Measurements from ENCODE around the gene ARMH1.
"Not testable (repeated sequence)": the region's sequence is repeated elsewhere in the genome, so short reads cannot be mapped to it uniquely, and the experiment has no call there.

Gene ARMH1

DNA sequence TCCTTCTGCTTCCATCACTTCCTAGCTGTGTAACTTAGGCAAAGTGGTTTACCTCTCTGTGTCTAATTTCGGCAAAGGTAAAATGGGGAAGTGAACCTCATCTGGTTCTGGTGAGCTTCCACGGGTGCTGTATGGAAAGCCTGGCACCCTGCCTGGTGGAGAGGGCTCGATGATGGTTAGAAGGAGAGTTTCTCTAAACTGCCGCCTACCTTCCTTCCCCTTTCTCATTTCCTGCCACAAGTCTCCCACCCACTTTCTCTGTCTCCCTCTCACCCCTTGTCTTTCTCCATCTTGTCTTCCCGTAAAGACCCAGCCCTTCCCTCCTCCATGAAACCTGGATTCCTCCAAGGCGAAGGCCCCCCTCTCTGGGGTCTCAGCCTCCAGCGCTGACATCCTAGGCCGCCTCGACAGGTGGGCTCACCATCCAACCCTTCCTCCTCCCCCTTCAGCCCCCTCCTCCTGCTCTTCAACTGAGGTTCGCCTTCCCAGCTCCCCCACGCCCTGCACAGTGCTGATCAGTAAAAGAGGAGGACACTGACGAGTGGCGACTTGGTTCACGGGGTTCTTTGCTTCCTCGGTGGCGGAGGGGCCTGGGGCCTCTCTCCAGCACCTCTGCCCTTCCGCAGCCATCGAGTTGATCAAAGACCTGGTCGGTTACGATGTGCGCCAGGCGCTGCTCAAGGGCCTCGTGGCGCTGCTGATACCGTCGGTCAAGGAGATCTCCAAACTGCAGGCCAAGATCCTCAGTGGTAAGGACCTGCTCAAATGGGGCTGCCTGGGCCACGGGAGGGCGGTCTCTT is 49.2 kb downstream of the ARMH1 start:
- DNase-seq = no peak

DNA sequence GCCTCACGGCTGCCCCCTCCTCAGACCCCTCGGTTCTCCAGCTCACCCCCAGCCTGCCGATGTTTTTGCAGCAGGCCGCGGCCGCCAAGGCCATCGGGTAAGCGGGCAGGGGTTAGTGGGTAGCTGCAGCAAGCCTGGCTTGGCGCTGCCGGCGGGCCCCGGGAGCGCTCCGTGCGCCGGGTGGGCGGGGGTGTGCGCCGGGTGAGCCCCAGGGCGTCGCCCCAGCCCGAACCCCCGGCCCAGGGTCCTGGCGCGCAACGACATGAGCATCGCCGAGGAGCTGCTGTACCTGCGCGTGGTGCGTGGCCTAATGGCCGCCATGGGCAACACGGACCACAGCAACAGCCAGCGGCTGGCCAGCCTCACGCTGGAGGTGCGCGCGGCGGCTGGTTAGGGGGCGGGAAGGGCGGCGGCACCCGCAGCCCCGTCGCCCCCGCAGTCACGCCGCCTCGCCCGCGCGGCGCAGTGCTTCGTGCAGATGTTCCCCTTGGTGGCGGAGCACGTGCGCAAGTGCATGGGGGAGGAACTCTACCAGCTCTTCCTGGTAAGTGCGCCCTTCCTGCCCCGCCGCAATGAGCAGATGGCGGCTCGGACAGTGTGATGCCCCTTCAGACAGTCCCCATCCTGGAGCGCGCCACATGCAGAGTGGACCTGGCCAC is 49.9 kb downstream of the ARMH1 start:
- no peak for DNase-seq

DNA sequence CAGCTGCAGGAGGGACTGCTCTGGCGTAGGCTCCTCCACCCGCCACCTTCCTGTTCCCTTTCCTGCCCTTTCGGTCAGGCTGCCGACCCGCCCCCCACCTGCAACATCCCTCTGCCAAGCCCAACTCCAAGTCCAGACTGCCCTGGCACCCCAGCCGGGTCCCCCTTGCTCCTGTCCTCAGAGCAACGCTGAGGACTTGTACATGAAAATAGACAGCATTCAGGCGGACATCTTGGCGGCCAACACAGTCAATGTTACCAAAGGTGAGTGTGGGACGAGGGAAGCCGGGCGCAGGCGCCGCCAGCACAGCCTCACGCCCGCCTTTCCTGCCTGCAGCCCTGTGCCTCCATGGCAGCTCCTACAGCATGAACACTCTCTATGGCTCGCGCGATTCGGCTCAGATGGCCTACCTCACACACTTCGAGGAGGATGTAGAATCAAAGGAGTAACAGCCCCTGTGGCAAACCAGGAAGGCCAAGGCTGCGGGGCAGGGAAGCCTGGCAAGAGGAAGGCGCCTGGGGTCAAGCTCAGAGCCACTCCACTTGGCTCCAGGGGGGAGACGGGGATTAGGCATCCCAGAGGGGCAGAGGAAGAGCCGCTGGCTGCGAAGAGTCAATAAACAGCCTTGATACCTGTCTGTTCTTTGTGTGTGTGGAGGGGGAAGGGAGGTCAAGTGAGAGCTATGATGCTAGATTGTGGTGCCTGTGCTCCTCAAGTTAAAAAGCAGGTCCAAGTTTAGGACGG is 50.6 kb downstream of the ARMH1 start:
- DNase-seq = no peak

DNA sequence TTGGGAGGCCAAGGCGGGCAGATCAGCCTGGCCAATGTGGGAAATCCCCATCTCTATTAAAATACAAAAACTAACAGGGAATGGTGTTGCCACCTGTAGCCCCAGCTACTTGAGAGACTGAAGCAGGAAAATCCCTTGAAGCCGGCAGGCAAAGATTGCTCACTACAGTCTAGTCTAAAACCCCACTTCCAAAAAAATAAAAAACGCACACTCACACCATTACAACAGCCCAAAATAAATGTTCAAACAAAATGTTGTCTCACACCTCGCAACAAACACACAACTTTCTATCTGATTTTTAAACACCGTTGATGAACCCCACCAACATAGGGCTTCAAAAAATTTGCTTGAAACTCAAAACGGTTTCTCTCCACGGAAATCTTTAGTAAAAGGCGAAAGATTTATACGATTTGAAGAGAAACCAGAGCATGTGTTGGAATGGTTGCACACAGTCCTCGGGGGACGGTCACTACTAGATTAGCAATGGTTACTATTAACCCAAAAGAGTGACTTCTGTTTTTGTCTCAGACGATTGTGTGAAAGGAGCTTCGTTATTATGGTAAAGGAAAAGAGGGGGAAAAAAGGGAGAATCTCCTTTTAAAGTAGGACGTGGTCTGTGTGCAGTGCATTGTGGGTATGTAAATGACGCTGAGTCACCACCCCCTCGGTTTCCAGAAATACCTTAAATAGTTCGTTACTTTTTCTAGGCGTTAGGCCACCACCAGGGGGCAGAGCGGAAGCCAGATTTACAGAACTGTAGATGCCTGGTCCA is 56.4 kb downstream of the ARMH1 start, which contains the start of gene RNU5D-1:
RNU5D-1 (minus strand) TSS at position 430 of the 772 bp plus-strand sequence.
- DNase-seq = peak; percentile 88

DNA sequence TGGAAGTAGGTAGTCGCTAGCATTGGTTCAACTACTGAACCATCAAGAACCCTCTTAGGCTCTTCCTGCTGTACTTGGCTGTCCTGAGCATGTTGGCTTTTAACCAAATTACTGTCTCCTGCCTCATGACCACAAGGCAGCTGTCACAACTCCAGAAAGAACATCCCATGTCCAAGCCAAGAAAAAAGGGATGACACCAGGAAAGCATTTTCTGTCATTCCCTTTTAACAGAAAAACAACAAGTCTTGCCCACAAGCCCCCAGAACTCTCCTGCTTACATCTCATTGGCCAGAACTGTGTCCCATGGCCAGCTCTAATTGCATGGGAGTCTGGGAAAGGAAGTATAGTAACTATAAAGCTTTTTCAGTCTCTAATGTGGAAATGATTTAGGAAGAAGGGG is 58.9 kb downstream of the ARMH1 start:
- DNase-seq = no peak

DNA sequence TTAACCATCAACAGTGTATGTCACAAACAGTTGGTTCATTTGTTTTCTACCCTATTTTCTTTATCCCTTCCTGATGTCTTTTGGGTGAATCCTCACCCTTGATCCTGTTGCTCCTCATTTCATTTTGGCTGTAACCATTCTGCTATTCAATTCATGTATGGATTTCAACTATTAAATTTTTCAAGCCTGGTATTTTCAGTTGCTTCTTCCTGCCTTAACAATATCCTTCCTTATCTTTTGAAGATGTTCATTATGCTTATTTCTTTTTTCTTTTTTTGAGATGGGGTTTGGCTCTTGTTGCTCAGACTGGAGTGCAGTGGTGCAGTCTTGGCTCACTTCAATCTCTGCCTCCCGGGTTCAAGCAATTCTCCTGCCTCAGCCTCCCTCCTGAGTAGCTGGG is 59.3 kb downstream of the ARMH1 start:
- no peak for DNase-seq

DNA sequence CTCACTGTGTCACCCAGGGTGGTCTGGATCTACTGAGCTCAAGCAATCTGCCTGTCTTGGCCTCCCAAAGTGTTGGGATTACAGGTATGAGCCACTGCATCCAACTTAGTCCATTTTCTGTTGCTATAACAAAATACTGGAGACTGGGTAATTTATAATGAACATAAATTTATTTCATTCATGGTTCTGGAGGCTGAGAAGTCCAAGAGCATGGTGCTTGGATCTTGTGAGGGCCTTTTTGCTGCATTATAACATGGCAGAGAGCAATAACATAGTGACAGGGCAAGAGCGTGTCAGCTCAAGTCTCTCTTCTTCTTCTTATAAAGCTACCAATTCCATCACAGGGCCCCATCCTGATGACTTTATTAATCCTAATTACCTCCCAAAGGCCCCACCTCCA is 61.5 kb downstream of the ARMH1 start:
- no peak for DNase-seq

DNA sequence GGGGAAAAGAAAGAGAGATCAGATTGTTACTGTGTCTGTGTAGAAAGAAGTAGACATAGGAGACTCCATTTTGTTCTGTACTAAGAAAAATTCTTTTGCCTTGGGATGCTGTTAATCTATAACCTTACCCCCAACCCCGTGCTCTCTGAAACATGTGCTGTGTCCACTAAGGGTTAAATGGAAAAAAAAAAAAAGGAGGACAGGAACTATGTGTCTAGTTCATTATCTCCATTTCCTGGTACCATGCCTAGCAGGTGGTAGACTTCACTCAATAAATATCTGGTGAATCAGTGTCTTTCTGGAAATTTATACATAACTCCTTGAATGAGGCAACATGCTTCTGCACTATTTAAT is 64.4 kb downstream of the ARMH1 start:
- DNase-seq = not testable (repeated sequence)

DNA sequence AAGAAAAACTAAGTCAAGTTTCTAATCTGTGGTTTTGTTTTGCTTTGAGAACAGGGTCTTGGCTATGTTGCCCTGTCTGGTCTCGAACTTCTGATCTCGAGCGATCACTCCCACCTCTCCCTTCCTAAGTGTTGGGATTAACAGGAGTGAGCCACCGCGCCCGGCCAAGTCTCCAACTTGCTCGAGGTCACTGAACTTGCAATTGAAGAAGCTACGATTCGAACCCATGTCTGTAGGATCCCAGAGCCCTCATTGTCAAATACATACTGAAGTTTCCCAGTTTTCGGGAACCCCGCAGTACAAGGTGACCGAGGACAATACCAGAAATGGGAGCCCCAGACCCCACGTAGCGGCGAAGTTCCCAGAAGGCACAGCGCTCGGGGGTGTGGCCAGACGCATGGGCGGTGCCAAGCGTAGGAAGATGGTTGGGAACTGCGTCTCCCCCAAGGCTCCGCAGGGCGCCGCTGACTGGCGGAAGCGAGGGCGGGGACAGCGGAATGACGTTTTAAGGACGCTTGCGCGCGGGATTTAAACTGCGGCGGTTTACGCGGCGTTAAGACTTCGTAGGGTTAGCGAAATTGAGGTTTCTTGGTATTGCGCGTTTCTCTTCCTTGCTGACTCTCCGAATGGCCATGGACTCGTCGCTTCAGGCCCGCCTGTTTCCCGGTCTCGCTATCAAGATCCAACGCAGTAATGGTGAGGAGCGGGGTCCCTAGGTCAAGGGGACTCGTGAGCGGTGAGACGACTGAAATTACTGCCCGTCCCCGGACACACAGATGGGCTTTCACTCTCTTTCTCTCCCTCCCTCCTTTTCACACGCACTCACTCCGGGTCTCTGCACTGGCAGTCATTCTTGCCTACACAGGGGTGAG is 65.0 kb downstream of the ARMH1 start, which contains the start of gene KIF2C:
KIF2C (plus strand) TSS at position 531 of the 872 bp plus-strand sequence; CDS start at position 627, 96 bp downstream.
- DNase-seq = peak; percentile 86

DNA sequence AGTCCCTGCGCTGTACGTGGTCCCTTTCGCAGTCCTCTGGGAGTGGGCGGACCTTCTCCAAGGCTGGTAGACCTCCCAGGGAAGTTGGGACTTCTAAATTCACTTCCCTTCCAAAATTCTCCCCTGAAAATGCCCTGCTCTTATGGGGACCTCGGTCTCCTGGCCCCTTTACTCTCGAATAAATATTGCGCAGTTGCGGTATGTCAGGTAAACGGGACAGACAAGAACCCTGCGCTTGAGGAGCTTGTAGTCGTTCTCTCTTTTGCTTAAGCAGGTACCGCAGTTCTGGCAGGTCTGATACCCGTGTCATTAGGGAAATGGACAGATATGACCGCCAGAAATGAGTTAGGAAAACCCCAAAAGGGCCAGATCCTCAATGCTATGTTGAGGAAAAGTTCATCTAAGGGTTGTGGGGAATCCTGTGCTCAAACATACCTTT is 65.7 kb downstream of the ARMH1 start:
- no peak for DNase-seq

DNA sequence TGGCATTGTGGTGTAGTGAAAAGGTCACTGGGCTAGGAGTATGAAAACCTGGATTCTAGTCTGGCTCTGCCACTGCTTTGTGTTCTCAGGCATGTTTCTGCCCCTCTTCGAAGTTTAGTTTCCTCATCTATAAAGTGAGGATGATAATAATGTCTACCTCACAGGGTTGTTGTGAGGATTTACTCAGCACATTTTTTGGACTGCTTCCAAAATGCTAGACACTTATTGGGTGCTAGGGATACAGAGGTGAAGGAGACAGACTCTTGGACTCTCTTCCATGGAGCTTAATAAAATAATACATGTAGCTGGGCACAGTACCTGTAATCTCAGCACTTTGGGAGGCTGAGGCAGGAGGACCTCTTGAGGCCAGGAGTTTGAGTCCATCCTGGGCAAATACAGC is 68.7 kb downstream of the ARMH1 start:
- DNase-seq = no peak

DNA sequence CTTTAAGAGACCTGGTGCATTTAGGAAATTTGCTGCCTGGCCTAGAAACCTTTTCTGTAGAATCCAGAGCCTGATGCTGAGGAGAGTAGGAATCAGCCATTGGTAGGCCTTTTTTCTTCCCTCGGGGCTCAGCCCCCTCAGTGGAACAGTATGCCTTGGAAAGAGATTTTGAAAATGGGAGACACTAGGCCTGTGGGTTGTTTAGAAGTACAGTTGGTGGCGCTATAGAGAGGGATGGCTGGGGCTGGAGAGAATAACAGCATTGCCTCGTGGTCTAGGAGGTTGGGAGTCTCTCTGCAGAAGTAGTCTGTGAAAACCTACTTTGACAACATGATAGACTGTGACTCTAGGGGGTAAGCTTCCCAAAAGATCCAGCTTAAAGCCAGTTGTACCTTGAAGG is 73.4 kb downstream of the ARMH1 start:
- DNase-seq = no peak

DNA sequence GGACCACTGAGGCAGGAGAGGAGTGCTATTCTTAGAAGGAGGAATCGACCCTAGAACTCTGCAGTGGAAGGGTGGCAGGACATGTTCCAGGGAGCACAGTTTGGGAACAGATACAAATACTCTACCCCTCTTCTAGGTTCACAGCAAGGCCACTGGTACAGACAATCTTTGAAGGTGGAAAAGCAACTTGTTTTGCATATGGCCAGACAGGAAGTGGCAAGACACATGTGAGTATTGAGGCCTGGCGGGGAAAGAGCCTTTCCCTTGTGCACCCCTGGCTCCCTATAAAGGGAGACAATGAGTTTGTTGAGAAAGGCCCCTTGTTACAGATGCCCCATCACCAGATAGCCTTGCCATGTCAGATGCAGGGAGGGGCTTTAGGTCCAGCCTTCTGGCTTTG is 82.9 kb downstream of the ARMH1 start:
- DNase-seq = no peak

DNA sequence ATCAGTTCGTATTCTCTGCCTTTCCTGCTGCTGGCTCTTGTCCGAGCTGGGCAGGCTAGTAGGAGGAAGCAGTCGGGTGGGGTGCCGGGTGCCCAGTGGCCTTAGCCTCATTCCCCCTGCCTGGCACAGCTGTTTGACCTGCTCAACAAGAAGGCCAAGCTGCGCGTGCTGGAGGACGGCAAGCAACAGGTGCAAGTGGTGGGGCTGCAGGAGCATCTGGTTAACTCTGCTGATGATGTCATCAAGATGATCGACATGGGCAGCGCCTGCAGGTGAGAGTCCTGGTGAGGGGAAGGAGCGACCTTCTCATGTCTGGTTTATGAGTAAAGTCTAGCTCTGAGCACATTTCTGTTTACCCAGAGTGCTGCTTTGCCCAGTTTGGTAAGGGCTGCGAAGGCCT is 84.6 kb downstream of the ARMH1 start:
- DNase-seq = no peak

DNA sequence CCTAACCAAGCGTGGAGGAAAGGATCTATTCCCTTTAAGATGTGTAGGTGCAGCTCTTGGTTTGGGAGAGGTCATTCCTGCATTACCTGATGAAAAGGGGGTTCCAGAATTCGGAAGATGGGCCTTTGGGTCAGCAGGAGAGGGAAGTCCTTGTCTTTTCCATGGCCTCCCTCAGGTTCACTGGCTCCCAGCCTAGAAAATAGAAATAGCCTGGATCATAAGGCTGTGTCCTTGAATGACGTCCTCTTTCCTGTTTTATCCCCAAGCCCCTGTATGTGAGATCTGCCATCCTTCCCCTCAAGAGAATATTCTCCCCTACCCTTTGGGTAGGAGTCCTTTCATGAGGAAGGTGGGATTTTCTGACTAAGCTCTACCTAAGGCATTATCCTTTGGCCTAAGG is 86.4 kb downstream of the ARMH1 start:
- DNase-seq = no peak

DNA sequence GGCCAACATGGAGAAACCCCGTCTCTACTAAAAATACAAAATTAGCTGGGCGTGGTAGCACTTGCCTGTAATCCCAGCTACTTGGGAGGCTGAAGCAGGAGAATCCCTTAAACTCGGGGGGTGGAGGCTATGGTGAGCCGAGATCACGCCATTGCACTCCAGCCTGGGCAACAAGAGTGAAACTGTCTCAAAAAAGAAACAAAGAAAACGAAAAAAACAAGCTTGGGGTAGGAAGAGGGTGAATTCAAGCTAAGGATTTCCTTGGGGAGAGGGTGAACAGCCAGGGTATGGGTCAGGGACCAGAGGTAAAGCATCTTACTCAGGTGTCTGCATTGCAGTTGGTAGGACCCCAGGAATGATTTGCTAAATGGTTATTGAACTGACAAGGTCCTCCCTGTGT is 91.9 kb downstream of the ARMH1 start:
- DNase-seq = not testable (repeated sequence)
